GM18526 (cell line): ENCODE measurements around the gene CD19.

Source experiments
- POLR2A ChIP-seq: IDR thresholded peaks from 3 replicates; pipeline ENCODE4 v1.6.1; 2011; ENCODE audit not compliant: insufficient read length; ENCODE audit errors: extremely low read depth

The CD19 gene

DNA sequence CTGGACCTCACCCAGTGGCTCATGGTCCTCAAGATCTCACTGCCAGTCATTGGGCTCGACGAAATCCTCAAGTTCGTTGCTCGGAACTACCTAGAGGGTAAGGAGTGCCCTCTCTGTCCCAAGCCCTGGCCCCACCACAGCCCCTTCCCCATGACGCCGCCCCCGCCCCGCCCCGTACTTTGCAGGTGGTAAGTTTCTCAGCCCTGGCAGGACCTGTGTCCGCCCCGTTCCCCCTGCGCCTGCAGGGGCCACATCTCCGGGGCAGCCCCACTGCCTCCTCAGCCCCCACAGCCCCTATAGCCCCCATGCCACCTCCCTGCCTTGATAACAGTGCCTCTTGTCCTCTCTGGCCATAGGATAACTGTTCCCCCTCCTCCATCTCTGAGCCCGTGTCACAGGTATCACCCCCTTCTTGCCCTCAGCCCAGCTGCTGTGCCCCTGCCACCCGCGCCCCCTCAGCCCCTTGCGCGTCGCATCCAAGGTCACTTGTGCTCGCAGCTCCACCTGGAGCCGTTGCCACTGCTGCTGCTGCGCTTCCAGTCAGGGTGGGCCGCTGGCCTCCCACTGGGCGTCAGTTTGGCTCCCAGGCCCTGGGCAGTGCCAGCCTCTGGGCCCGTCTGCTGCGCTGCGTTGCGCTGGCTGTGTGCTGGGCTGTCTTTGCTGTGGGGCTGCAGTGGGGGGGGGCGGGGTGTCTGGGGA is 28.3 kb upstream of the CD19 start:
- TF ChIP-seq POLR2A = no peak

DNA sequence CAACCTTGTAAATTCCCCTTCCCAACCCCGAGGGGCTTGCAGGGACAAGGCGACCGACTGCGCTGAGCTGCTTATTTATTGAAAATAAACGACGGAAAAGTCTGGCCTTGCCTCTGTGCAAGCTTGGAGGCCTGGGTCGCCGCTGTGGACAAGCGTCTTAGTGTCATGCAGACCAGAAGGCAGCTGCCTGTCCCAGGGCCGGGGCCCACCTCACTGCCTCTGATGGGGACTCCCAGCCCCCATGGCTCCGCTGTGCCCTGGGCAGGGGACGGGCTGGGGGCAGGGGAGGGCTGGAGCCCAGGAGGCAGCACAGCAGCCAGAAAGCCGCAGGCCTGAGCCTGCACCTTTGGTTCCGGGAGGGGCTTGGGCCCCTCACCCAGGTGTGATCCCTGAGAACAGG is 27.4 kb upstream of the CD19 start:
- no peak for TF ChIP-seq POLR2A

DNA sequence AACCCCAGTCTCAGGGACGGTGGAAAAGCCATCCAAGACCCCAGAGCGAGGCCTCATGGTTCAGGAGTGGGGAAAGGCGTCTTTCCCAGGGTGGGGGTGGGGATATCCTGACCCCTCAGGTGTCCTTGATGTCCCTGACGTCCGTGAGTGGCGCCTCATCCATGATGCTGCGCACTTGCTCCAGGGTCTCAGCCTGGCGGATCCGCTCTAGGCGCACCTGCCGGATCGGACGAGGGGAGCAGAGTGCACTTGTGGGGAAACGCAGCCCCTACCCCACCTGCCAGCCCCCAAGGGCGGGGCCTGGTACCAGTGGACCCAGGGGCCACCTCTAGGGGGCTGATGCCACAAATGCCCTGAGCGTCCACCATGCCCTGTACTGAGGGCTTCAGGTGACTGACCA is 26.9 kb upstream of the CD19 start:
- no peak for TF ChIP-seq POLR2A

DNA sequence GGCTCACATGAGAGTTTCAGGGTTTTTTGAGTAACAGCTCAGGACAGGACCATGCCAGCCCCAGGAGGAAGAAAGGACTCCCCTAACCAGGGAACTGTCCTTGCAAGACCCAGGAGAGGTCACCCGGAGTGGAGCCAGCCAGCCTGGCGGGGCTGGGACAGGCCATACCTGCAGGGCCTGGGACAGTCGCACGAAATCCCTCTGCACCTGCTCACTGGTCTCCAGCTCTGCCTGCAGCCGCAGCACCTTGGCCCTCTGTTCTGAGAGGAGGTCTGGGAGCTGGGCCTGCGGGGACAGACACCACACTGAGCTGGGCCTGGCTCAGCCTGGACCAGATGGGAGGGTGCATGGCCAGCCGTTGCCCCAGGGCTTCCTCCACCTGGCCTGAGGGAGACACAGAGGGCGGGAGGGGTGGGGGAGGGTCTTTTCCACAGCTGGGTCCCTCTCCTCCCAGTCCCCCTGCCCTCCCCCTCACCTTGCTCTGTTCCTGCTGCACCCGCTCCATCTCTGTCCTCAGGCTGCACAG is 26.5 kb upstream of the CD19 start:
- no peak for TF ChIP-seq POLR2A

DNA sequence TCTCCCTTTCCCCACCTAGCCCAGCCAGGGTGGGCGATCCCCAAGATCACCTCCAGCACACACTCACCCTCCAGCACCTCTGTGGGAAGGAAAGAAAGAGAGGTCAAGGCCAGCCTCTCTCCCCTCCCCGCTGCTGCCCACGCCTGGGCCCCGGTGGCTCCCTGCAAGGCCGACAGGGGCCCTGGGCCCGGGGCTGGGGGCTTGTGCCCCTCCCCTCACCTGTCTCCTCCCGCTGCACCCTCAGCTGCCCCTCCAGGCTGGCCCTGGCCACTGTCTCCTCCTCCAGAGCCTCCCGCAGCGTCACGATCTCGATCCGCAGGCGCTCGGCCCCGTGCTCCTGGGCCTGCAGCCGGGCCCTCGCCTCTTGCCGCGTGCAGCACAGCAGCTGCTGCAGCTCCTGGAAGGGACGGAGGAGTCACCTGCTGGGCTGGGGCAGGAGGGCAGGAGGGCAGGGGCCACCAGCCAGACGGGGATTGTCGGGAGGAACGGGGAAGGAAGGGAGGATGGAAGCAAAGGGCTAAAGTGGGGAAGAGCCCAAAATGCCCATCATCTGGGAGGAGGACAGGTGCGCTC is 25.9 kb upstream of the CD19 start:
- TF ChIP-seq POLR2A = no peak

DNA sequence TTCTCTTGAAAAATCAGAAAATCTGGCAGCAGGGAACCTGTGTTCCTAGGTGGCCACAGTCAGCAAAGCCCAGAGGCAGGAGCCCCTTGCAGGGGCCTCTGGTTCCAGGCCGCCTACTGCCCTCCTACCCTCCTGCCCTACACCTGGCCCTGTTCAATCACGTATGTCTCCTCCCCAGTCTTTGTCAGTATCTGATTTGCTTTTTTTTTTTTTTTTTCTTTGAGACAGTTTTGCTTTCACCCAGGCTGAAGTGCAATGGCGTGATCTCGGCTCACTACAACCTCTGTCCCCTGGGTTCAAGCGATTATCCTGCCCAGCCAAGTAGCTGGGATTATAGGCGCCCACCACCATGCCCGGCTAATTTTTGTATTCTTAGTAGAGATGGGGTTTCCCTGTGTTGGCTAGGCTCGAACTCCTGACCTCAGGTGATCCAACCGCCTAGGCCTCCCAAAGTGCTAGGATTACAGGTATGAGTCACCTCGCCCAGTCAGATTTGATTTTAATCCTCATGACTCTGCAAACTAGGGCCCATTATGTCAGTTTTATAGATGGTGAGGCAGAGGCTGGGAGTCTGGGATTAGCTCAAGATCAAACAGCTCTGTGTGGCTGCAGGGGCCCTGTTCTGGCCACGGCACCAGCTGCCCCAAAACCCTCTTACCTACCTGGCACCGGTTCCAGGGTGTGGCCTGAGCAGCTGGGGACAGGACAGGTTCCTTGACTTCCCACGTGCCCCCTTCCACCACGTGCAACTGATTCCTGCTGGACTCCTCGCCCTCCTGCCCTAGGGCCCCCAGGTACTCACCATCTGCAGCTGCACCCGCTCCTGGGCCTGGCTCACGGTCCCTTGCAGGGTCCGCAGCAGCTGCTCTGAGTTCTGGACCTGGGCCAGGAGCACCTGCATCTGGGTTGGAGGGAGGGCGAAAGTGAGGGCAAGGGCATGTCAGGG is 21.4 kb upstream of the CD19 start:
- TF ChIP-seq POLR2A = no peak

DNA sequence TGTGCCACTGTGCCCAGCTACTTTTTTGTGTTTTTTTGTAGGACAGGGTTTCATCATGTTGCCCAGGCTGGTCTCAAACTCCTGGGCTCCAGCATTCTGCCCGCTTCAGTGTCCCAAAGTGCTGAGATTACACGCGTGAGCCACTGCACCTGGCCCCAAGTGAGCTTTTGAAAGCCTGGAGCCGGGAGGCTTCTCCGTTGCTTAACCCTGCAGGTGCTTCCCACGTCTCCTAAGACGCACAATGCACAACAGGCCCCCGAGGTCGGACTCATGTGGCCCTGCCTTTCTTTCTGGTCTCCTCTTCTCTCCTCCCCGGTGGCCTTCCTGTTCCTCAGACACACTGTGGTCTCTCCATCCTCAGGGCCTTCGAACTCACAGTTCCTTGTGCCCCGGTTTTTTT is 19.2 kb upstream of the CD19 start:
- no peak for TF ChIP-seq POLR2A

DNA sequence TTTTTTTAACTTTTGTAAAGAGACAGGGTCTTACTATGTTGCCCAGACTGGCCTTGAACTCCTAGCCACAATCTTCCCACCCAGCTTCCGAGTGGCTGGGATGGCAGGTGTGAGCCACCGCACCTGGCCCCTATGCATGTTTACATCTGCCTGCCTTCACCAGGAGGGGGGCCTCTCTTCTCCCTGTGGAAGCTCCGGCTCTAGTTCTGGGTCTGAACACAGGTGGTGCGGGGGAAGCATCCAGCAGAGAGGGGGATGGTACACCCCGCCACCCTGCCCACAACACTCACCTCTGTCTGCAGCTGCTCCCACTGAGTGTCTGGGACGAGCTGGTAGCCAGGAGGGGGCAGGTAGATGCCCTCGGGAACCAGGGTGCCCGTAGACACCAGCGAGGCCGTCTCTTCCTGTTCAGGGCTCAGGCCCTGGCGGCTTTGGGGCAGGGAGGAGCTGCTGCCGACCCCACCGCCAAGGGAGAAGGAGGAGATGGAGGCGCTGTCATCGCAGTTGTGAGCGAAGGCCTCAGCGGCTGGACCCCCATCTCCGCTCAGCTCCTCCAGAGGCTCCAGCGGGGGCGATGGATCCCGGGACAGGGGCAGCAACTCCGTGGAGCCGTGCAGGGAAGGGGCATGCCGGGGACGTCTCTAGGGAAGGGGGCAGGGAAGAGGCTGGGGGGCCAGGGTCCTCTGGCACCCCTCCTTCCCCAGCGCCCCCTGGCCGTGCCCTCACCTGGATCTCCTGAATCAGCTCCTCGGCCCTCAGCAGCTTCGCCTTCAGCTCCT is 17.6 kb upstream of the CD19 start:
- no peak for TF ChIP-seq POLR2A

DNA sequence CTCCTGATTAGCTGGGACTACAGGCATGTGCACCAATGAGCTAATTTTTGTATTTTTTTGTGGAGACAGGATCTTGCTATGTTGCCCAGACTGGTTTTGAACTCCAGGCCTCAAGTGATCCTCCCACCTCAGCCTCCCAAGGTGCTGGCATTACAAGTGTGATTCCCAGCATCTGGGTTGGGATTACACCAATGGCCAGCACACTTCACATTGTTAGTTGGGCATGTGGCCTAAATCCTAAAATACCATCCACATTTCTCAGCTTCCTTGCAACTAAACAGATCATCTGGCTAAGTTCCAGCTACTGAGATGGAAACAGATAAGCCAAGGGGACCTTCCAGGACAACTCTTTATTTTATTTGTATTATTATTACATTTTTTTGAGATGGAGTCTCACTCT is 16.6 kb upstream of the CD19 start:
- TF ChIP-seq POLR2A = no peak

DNA sequence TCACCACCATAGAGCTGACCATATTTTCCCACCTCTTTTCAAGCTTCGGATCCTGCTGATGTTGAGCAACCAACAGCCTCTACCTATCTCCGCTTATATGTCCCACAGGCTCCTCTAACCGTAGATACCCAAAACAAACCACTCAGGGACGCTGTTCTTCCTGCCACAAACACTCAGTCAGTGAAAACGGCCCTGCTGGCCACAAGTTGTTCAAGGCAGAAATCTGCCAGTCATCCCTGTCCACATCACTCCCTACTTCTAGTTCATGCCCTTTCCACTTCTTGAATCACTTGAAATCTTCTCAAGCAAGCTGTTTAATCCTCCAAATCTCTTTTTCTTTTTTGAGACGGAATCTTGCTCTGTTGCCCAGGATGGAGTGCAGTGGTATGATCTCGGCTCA is 14.7 kb upstream of the CD19 start:
- TF ChIP-seq POLR2A = no peak

DNA sequence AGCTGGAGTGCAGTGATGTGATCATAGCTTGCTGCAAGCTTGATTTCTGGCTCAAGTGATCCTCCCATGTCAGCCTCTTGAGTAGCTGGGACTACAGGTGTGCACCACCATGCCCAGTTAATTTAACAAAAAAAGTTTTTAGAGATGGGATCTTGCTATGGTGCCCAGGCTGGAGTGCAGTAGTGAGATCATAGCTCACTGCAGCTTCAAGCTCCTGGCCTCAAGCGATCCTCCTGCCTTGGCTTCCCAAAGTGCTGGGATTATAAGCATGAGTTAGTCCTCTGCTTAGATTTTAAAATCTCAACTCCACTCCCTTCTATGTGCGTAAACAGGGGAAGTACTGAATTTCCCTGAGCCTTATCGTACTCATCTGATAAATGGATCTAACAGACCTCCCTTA is 13.1 kb upstream of the CD19 start:
- TF ChIP-seq POLR2A = no peak

DNA sequence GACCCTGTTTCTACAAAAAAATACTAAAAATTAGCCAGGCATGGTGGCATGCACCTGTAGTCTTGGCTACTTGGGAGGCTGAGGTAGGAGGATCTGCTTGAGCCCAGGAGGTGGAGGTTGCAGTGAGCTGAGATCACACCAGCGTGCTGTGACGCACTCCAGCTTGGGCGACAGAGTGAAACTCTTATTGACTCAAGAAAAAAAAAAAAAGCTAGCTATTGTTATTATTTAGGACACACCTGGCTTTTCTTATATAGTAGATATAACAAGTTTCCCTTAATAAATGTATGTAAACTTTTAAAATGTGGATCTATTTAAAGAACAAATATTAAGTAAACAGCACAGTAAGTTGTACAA is 8.6 kb upstream of the CD19 start:
- TF ChIP-seq POLR2A = no peak

DNA sequence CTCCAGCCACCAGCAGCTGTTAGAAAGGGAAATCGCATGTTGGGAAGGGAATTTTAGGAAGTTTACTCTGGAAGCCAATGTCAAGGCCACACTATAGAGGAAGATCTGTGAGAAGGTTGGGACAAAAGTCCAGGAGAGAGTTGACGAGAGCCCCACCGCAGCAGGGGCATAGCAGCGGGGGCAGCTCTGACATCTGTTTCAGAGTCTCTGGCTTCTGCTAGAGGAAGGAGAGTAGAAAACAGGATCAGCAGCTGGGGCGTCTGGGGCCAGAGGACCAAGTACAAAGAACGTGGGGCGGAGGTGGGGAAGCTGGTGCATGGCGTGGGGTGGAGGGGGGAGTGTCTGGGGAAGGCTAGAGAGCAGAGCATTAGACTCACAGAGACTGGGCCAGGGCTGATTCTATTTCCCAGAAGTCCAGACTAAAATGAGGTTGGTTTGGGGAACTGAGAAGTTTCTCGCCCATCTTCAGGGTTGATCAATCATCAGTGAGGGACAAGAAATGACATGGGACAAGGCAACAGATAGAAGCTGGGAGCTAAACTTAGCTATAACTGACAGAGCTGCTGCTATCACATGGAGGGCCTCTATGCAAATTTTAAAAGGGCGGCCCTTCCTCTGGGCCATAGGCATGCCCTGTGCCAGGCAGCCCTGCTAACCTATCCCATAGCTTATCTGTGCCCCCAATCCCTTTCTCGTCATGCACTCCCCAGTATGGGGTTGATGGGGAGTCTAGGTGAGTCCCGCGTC is 7.9 kb upstream of the CD19 start:
- peak; percentile 42 for TF ChIP-seq POLR2A

DNA sequence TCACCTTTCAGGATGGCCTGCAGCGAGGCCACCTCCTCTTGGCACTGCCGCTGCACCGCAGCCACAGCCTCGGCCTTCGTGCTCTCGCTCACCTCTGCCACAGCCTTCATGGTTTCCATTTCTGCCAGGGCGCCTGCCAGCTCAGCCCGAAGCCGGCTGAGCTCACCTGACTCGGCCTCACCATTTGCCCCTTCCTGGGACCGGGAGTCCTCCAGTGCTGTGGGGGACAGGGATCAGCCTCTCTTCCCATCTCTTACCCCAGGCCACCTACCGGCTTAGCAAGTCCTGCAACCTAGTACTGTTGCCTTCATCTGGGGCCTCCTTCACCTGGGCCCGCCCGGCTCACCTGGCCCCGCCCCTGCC is 7.4 kb upstream of the CD19 start:
- no peak for TF ChIP-seq POLR2A
